GM19467 (cell line): ENCODE results near the gene MAP2K2.

Experiments
- ATAC-seq: cut with Tn5 transposase; IDR thresholded peaks from one replicate; pipeline ENCODE4 v1.9.1; 2021; ENCODE audit warnings: mild to moderate bottlenecking, moderate library complexity; ENCODE audit not compliant: unreplicated experiment

The MAP2K2 gene

DNA sequence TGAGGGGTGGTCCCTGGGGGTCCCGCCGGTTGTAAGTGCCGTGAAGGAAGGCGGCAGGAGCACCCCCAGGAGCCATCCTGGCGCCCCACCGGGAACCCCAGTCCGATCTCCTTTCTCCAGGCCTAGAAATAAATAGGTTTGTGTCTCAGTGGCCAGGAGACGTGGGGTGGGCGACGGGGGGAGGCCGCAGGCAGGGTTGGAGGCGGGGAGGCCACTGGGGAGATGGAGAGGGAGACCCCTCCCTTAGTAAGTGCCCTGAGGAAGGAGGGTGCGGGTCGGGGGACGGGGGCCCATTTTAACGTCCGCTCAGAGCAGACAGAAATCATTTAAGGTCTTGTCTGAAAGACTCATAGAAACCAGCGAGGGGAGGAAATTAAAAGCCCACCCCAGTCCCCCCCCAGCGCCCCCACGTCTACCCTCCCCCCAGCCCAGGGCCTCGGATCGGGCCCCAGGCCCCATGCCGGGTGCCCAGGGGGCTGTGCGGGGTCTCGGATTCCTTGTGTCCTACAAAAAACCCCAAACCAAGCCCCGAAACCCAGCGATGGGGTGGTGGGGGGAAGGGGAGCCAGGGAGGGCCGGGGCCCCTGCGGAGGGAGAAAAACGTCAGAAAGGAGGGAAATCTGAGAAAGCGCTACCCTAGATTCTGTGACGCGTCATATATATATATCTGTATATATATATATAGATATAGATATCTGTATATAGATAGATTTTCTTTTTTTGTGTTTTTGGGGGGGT lies 76.8 kb downstream of the MAP2K2 start:
- no peak for ATAC-seq

- no peak for ATAC-seq
Observed at GRCh38 chr19:4046362-4046691, 77.6 kb downstream of the MAP2K2 start.

DNA sequence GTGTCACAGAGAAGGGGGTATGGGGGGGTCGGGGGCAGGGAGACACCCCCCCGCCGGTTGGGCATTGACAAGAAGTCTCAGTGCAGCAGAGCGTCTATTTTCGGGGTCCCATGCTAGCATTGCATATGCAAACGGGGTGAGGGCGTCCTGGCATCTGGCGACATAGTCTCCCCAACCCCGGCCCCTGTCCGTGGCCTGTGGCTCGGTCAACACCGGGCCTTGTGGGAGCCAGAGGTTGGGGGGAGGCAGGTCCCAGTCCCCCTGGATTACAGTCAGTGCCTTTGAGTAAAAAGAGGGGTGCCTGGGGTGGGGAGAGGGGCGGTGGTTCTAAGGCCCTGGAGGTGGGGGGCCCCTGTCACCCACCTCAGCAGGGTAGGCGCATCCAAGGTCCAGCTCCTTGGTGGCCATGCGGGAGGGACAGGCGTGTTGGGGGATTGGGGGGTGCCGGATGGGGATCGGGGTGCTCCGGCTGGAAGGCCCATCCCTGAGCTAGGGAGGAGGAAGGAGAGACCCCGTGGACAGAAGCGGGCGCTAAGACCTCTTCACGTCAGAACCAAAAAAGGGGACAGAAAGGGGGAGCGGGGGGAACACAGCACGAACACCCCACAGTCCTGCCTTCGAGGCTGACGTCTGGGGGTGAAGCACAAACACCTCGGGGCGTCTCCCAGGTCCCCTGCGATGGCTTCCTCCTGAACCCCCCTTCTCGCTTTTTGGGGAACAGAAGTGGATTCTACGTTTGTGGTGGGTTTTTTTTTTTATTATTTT lies 78.1 kb downstream of the MAP2K2 start:
- ATAC-seq, result no peak

DNA sequence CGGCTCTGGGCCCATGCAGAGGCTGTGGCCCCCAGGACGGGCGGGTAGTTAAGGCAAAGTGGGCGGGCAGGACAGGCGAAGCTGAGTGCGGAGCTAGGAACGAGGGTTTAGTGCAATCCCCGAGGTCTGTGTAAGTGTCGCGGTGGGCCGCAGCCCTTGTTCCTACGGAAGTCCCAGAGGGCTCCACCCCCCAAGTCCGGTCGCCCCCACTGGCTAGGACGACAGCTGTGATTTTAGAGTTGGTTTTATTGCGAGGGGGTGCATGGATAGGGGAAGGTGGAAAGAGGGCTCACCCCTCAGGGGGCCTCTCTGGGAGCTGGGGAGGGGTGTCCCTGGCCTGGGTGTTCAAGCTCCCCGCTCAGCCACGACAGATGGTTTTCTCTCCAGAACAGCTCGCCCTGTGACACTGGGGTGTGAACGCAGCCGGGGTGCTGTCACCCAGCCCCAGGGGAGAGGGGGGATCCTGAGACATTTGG lies 78.9 kb downstream of the MAP2K2 start:
- no peak for ATAC-seq

DNA sequence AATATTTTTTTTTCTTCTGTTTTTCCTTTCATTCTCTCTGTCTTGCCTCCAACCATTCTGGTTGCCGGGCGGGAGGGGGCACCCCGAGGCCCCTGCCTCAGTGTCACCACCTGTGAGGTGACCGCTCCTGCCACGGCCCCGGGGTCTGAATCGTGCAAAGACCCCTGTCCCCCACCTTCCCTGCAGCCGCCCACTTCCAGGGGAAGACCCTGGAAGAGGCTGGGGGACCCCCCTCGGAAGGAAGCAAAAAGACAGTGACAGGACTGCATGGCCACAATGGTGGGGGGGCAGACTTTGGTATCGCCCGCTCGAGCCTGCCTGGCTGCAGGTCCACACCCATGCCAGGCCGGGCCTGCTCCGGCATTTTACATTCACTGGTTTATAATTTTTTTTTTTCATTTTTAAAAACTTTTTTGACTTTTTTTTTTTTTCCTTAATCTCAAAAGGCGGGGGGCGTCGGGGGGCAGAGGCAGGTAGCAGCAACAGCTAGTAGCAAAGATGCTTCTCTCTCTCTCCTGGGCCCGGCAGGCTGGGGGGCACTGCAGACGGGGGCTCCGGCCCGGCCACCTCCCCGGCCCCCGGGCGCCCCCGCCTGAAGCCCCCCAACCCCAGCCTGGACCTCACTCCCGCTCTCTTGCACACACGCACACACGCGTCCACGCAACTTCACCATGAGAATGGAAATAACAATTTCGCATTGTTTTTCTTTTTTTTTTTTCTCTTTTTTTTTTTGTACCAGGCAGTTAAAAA lies 79.8 kb downstream of the MAP2K2 start:
- no peak for ATAC-seq

- no peak for ATAC-seq
Observed at GRCh38 chr19:4043401-4043800, 80.5 kb downstream of the MAP2K2 start.

GRCh38 chr19:4042731-4043082 lies 81.2 kb downstream of the MAP2K2 start:
- ATAC-seq, result no peak

- no peak for ATAC-seq
Observed at GRCh38 chr19:4042064-4042730, 81.7 kb downstream of the MAP2K2 start.
